Measurements from ENCODE around the gene UGT2B7. TPM values are rescaled to one million over a fixed set of nuclear protein-coding genes. Genes with fewer than 3 reads are reported as not detected.

Gene UGT2B7
- total RNA-seq, 4 donors from 2014 or later, result not detected

GRCh38 chr4:69089388-69089787, 6.9 kb upstream of the UGT2B7 start:
- intact Hi-C loops (cut with DNase I), result no loop called here
- no peak overlapping the region for H3K4me3 ChIP-seq
- H3K9me3 ChIP-seq, result no peaks in the 10 kb centered on the region
- no peaks in the 10 kb centered on the region for H3K36me3 ChIP-seq
- H3K27me3 ChIP-seq, result no peaks in the 10 kb centered on the region
- no peak for DNase-seq (ENCODE audit: extremely low spot score)
- no peak for TF ChIP-seq EP300 (IDR thresholded peaks at IDR 0.05)
- no peak for TF ChIP-seq POLR2AphosphoS5 (IDR thresholded peaks at IDR 0.05)
- no peak for TF ChIP-seq CTCF (IDR thresholded peaks at IDR 0.05)
- TF ChIP-seq POLR2A (IDR thresholded peaks at IDR 0.05; ENCODE audit: low read depth), result no peak
- no peak overlapping the region for H3K27ac ChIP-seq (replicated peaks in 1 of 4)
- no peaks in the 10 kb centered on the region for H3K4me1 ChIP-seq
- 64% methylated on average over 1 of the region's 1 CpG for WGBS

GRCh38 chr4:69092190-69092589, 4.1 kb upstream of the UGT2B7 start:
- Histone ChIP-seq H3K4me1 (no peaks in the 10 kb centered on the region), H3K27me3 (no peaks in the 10 kb centered on the region), H3K36me3 (no peaks in the 10 kb centered on the region), H3K27ac (replicated peaks in 1 of 4) (no peak overlapping the region), H3K9me3 (no peaks in the 10 kb centered on the region), H3K4me3 (no peak overlapping the region)
- no peak for DNase-seq (ENCODE audit: extremely low spot score)
- 74% methylated on average over 1 of the region's 1 CpG for WGBS
- TF ChIP-seq CTCF (IDR thresholded peaks at IDR 0.05), result no peak
- TF ChIP-seq POLR2A (IDR thresholded peaks at IDR 0.05; ENCODE audit: low read depth), result no peak
- TF ChIP-seq EP300 (IDR thresholded peaks at IDR 0.05), result no peak
- TF ChIP-seq POLR2AphosphoS5 (IDR thresholded peaks at IDR 0.05), result no peak
- intact Hi-C loops (cut with DNase I), result no loop called here

- Histone ChIP-seq H3K4me1 (no peaks in the 10 kb centered on the region), H3K27ac (replicated peaks in 1 of 4) (no peak overlapping the region), H3K9me3 (no peaks in the 10 kb centered on the region), H3K27me3 (no peaks in the 10 kb centered on the region), H3K36me3 (no peaks in the 10 kb centered on the region), H3K4me3 (no peak overlapping the region)
- 75% methylated on average over 6 of the region's 6 CpGs for WGBS
- TF ChIP-seq CTCF (IDR thresholded peaks at IDR 0.05), result no peak
- TF ChIP-seq POLR2AphosphoS5 (IDR thresholded peaks at IDR 0.05), result no peak
- TF ChIP-seq EP300 (IDR thresholded peaks at IDR 0.05), result no peak
- TF ChIP-seq POLR2A (IDR thresholded peaks at IDR 0.05; ENCODE audit: low read depth), result no peak
- DNase-seq (ENCODE audit: extremely low spot score), result no peak
- intact Hi-C loops (cut with DNase I), result no loop called here
These were observed 3.2 kb upstream of the UGT2B7 start for GRCh38 chr4:69092980-69093568.

GRCh38 chr4:69093681-69094080, 2.6 kb upstream of the UGT2B7 start:
- H3K4me1 ChIP-seq, result no peaks in the 10 kb centered on the region
- no peak overlapping the region for H3K4me3 ChIP-seq
- no peaks in the 10 kb centered on the region for H3K9me3 ChIP-seq
- no peak for DNase-seq (ENCODE audit: extremely low spot score)
- H3K27ac ChIP-seq (replicated peaks in 1 of 4), result no peak overlapping the region
- H3K36me3 ChIP-seq, result no peaks in the 10 kb centered on the region
- intact Hi-C loops (cut with DNase I), result no loop called here
- 72% methylated on average over 3 of the region's 3 CpGs for WGBS
- H3K27me3 ChIP-seq, result no peaks in the 10 kb centered on the region
- TF ChIP-seq CTCF (IDR thresholded peaks at IDR 0.05), result no peak
- TF ChIP-seq EP300 (IDR thresholded peaks at IDR 0.05), result no peak
- TF ChIP-seq POLR2A (IDR thresholded peaks at IDR 0.05; ENCODE audit: low read depth), result no peak
- TF ChIP-seq POLR2AphosphoS5 (IDR thresholded peaks at IDR 0.05), result no peak

- intact Hi-C loops (cut with DNase I), result no loop called here
- H3K36me3 ChIP-seq, result no peaks in the 10 kb centered on the region
- no peaks in the 10 kb centered on the region for H3K4me1 ChIP-seq
- H3K27me3 ChIP-seq, result no peaks in the 10 kb centered on the region
- DNase-seq (ENCODE audit: extremely low spot score), result no peak
- no peak for TF ChIP-seq CTCF (IDR thresholded peaks at IDR 0.05)
- TF ChIP-seq POLR2AphosphoS5 (IDR thresholded peaks at IDR 0.05), result no peak
- no peak for TF ChIP-seq POLR2A (IDR thresholded peaks at IDR 0.05; ENCODE audit: low read depth)
- no peak for TF ChIP-seq EP300 (IDR thresholded peaks at IDR 0.05)
- no peak overlapping the region for H3K27ac ChIP-seq (replicated peaks in 1 of 4)
- H3K9me3 ChIP-seq, result no peaks in the 10 kb centered on the region
- no peak overlapping the region for H3K4me3 ChIP-seq
- WGBS, result 6% methylated on average over 2 of the region's 2 CpGs
These were observed 958 bp upstream of the UGT2B7 start for GRCh38 chr4:69095301-69095731.

Measured in esophagus muscularis mucosa (tissue), 4 donors.